NOMO-1 (cell line): ENCODE measurements around the gene RAD51B.

Source experiments
- DNase-seq, 2 experiments: peaks; one replicate each; lab custom pipeline; 2025; ENCODE audit not compliant: unreplicated experiment in 2 of 2; lab: John Stamatoyannopoulos, UW

RAD51B gene

GRCh38 chr14:68527329-68527851 lies 707.8 kb downstream of the RAD51B start:
- DNase-seq, result no peak

DNA sequence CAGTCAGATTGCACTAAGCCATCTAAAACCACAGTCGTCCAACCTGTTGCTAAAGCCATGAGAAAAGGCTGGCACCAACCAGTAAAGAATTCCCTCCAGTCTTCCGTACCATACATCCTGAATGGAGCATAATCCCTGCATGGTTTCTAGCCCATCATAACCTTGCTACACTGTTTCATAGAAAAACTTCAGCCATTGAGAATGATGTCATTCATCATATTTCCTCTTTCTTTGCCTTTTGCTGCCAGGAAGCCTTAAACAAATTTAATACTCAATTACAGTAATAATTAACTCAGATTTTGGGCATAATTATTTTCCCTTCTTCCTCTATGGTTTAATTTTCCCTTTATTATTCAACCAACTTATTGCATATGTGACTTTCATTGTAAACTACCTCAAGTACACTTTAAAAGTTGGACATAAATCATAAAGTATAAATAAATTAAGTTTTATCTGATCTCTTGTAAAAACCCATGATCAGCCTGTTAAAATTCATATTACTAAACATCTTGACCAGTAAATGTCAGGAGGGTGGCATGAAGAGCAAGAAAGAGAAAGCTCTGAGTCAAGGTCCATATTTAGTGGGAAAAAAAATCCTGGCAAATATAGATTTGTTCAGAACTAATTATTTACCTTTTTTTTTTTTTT lies 708.6 kb downstream of the RAD51B start:
- DNase-seq, result no peak

- no peak for DNase-seq
These were observed 710.9 kb downstream of the RAD51B start for GRCh38 chr14:68530443-68530842.

- no peak for DNase-seq
These were observed 712.9 kb downstream of the RAD51B start for GRCh38 chr14:68532496-68532895.

GRCh38 chr14:68534276-68534675 lies 714.7 kb downstream of the RAD51B start:
- no peak for DNase-seq

GRCh38 chr14:68535404-68536017 lies 715.9 kb downstream of the RAD51B start:
- DNase-seq, result no peak

DNA sequence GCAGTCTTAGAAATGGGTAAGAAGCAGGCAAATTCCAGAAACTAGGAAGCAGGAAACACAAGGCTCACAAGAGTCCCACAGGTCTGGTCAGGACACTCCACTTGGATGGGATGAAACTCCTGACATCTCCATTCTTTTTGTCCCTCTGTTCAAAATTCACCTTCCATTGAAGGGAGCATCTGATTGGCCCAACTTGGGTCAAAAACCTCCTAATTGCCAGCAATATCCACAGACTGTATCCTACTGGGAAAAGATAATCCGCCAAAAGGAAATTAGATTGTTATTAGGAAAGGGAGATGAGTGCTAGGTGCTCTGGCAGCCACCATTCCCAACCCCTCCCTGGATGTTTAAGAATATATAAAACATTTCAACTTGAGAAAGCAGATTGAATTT lies 716.4 kb downstream of the RAD51B start:
- no peak for DNase-seq

- DNase-seq, result no peak
These were observed 719.1 kb downstream of the RAD51B start for GRCh38 chr14:68538639-68539038.

DNA sequence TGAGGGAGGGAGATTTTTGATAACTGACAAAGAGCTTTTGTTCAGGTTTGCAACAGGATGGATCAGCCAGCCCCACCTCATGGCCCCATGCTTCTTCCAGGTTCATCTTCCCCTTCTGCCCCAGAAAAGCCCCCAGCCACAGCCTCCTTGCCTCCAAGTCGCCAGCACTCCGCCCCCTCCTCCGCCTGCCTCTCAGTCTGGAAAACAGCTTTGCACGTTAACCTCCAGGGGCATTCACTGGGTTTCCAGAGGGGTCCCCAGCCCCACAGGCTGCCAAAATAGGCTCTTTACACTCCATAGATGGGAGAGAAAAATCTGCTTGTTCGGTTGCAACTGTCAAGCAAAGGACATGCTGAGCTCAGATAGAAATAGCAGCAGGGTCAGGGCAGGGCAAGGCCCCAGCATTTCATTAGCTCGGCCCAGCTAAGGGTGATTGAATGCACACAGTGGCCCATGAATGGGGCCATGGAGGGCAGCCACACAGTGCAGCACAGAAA lies 719.7 kb downstream of the RAD51B start:
- DNase-seq, result no peak

DNA sequence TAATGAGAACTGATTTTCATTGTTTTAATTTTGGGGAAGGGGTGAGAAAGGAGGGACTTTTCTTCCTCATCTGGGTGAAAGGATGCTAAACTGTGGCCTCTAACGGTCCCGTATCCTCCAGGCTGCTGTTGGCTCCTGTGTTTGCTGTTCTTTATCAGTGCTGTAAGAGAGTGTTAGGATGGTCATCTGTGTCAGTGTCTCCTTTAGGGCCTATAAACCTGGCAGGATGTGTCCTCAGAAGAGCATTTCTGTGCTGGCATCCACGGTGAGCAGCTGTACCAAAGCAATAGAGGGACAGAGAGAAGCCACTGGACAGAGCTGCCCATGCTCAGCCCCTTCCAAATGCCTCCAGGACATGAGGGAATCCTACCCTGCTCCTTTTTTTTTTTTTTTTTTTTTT lies 720.2 kb downstream of the RAD51B start:
- no peak for DNase-seq

DNA sequence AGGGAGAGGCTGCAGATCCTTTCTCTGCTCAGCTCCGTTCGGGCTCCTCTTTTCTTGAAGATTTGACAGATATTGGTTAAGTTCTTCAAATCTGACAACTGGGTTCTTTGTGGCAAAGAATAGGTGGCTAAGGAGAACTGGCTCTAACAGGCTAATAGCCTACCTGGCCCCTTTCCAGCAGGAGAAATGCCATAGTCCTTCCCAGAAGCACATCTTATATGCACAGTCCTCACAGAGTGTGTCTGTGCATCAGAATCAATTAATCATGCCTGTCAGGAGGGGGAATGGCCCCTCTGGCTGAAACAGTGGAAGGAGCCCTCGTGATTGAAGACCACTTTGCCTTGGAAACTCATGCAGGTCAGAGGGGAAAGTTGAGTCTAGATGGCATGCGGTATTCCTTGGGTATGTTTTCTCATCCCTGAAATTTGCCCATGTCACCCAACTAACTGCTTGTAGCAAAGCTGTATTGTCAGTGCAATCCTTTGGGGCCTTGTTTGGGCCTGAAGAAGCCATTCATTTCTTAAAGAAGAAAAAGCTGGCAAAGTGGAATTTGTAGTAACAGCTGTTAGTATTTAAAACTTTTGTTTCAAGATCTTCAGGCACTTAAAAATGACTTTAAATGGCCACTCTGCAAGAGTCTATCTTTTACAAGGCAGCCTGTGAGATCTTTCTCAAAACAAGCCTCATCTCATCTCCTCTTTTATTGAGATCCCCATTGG lies 721.8 kb downstream of the RAD51B start:
- DNase-seq, result no peak

DNA sequence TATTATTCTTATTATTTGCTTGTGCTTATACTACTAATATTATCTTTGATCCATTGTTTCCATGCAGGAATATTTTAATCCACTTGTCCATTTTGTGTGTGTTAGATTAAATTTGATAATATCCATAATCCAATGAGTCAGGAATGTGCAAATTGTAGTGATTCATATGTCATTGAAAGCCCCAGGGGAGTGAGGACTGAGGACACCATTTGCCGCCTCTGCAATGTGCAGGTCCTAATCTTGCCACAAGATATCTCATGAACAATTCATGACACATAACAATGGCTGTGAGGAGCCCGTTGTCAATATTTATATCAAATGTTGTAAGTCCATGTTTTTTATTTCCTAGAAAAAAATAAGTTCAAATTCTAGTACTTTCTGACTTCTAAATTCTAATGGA lies 722.8 kb downstream of the RAD51B start:
- DNase-seq, result no peak

GRCh38 chr14:68543516-68543915 lies 723.9 kb downstream of the RAD51B start:
- DNase-seq, result no peak

- DNase-seq, result no peak
These were observed 724.7 kb downstream of the RAD51B start for GRCh38 chr14:68544081-68544892.

DNA sequence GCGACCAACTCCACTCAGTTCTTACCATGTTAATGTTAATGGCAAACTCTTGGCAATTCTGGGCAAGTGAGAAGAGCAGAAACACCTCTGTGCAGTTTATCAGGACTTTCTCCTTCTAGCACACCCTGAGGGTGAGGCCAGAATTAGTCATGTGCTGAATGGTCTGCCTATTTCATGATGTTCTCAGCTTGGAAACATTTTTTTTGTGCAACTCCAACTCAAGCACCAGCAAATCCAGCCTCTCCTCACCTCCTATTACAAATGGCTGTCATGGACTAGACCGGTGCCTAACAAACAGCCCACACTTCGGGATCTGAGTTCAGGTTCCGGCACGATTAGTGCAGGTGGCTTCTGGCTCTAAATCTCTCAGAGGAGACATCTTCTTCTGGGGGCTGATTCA lies 727.3 kb downstream of the RAD51B start:
- no peak for DNase-seq

DNA sequence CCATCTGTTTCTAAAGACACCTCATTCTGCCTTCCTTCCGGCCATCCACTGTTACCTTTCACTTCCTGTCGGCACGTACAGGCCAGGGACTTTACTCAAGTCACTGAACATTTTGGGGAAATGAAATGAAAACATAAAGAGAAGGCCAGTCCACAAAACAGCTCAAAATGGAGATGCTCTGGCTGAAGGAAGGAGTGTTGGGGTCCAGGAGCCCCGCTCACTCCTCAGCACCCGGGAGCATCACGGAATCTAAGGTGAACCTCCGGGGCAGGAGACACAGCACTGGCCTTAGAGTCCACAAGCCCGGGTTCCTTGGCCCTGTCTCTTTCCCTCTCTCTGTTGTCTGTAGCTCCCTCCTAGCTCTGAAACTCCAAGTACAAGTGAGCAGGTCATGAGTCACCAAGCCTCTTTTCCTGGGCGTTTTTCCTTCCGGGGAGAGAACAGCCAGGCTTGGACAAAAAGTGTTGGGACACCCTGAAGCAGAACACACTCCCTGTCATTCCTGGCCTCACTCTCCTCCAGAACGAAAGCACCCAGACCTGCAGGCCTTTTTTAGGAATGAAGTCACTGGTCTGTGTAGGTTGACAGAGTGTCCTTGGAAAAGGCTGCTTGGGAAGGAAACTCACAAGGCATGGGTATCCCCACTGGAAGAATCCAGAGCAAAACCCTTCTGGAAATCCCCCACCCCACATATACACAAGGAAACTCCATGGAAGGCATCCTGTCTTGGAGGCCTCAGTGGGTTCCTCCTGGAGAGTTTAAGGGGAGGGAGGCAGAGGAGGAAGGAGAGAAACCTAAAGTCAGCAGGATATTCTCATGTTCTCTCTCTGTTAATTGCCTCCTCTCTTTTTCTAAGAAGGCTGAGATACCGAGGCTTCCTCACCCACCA lies 728.0 kb downstream of the RAD51B start:
- no peak for DNase-seq

- DNase-seq, result no peak
These were observed 728.9 kb downstream of the RAD51B start for GRCh38 chr14:68548194-68549076.

DNA sequence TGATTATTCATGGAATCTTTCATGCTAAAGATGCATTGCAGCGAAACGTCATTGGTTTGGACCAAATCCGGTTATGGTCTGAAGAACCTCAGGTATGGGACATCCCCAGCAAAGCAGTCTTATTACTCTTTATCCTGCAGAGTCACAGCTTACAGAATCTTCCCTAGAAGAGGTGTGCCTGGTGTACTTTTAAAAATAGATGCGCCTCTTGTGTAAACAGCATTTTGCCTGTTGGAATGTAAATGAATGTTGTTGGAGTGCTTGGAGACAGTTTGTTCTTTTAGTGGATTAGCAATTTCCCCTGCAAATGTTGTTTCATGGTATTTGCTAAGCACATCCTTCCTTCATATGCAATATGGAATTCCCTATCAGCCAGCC lies 730.7 kb downstream of the RAD51B start:
- no peak for DNase-seq
